ENCODE results near the gene RHD.
"Not testable (repeated sequence)": the region's sequence is repeated elsewhere in the genome, so short reads cannot be mapped to it uniquely, and the experiment has no call there.

RHD gene

GRCh38 chr1:25272238-25272637, at the start of gene RHD:
RHD (plus strand) TSS chr1:25272509; CDS start chr1:25272548, 39 bp downstream.
- DNase-seq, result not testable (repeated sequence)

- DNase-seq, result no peak
Measured at GRCh38 chr1:25222606-25223005, 49.7 kb upstream of the RHD start.

DNA sequence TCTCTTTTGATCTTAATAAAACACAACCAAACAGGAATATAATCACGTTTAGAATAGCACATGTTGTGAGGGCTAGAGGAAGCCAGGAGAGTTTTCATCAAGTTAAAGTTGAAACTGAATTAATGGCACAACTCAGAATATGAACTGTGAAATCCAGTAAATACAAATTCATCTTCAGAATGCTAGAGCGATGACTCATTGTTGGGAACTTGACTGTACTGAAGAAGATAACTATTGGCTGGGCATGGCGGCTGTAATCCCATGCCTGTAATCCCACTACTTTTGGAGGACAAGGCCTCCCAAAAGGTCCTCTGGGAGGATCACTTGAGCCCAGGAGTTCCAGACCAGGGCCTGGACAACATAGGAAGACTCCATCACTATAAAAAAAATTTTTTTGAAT, 48.8 kb upstream of the RHD start:
- DNase-seq, result no peak

DNA sequence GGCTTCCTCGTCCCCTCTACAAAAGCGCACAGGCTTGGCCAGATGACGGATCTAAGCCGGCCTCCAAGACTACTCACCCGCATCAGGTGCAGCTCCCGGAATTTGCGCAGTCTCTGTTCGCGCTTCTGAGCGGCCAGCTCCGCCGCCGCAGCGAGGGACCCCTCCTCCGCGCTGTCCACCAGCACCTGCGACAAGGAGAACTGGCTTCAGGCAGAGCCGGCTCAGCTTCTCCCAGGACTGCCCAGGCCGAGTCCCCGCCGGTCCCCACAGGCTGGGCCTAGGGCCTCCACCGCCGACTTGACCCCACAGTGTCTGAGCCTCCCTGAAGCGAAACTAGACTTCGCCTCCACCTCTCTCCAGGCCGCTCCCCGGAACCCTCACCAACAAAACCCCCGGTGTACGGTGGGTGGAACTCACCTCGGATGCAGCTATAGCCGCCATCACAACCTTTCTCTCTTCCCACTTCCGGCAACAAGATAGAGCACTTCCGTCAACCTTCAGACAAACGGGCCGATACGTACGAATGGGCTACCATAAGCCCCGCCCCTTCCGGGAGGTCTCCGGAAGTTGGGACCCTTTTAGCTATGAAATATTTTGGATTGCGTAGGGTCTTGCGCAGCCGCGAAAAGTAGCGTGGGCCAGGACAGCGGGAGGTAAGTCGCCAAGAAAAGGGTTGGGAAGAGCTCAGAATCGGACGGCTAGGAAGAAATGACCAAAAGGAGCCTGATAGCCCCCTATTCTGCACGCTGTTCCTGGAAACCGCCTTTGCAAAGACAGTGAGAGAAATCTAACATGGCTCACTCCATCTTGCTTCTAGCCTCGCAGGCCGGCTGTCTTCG, 40.1 kb upstream of the RHD start, which contains the start of gene SYF2:
Gene SYF2, minus strand, starts transcription at position 476 of the 839 bp plus-strand sequence. Its CDS starts 35 bp downstream, at position 441.
- DNase-seq, result peak; percentile 91

- peak; percentile 62 for DNase-seq
Measured at GRCh38 chr1:25232866-25233784, 39.2 kb upstream of the RHD start.

- not testable (repeated sequence) for DNase-seq
Measured at GRCh38 chr1:25235411-25235810, 36.9 kb upstream of the RHD start.

DNA sequence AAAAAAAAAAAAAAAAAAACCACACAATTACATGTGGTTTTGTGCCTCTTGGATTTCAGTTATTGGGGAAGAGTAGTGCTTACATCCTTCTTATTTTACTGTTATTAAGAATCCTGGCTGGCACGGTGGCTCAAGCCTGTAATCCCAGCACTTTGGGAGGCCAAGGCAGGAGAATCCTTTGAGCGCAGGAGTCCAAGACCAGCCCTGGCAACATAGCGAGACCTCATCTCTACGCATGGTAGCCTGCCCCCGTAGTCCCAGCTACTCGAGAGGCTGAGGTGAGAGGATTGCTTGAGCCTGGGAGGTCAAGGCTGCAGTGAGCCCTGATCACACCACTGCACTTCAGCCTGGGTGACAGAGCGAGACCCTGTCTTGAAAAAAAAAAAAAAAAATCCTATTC, 36.0 kb upstream of the RHD start:
- DNase-seq, result not testable (repeated sequence)

GRCh38 chr1:25238046-25238445, 34.3 kb upstream of the RHD start:
- DNase-seq, result no peak

- DNase-seq, result peak; percentile 91
Measured at GRCh38 chr1:25239681-25240541, 32.4 kb upstream of the RHD start.

- DNase-seq, result no peak
Measured at GRCh38 chr1:25243907-25244306, 28.4 kb upstream of the RHD start.

DNA sequence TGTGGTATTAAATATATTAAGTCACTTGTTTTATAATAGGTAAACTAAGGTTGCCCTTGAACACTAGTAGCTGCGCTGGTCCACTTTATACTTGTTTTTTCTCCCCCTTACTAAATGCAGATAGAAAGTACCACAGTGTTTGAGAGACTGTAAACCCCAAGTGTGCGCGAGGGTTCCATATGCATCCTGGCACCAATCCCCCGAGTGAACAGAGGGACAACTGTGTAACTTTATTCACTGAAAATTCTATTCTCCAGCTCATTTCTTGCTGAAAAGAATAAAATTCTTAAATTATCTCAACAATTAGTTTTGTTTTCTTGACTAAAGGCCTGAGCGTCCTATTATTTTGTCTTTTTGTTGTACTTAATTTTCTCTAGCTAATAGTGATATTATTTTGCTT, 26.9 kb upstream of the RHD start:
- no peak for DNase-seq

DNA sequence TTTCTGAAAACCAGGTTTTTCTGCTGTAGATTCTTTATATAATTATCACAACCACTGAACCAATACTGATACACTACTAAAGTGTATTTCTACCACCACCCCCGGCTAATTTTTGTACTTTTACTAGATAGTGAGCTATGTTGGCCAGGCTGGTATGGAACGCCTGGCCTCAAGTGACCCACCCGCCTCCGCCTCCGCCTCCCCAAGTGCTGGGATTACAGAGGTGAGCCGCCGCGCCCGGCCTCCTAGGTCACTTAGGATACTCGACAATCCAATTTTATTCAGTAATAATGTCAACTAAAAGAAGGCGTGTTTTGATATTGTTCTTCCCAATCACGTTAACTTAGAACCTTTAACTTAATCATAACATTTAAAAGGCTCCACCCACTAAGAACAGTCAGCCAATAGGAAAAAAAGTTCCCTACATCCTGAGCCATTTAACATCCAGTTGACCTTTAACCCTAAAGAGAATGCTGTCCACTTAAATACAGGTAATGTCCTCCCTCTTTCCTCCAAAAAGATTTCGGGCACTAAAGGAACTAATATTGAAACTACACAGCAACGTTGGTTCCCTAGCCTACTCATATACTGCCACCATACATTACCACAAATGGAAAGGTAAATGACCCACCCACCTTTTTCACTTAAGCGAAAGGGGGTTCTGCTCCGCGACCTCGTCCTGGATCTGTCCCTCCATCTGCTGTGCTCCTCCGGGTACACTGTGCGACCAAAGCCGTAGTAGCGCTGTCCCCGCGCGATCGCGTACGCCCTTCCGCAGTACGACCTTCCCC, 26.3 kb upstream of the RHD start:
- DNase-seq, result no peak

GRCh38 chr1:25246600-25247023, 25.7 kb upstream of the RHD start:
- no peak for DNase-seq

DNA sequence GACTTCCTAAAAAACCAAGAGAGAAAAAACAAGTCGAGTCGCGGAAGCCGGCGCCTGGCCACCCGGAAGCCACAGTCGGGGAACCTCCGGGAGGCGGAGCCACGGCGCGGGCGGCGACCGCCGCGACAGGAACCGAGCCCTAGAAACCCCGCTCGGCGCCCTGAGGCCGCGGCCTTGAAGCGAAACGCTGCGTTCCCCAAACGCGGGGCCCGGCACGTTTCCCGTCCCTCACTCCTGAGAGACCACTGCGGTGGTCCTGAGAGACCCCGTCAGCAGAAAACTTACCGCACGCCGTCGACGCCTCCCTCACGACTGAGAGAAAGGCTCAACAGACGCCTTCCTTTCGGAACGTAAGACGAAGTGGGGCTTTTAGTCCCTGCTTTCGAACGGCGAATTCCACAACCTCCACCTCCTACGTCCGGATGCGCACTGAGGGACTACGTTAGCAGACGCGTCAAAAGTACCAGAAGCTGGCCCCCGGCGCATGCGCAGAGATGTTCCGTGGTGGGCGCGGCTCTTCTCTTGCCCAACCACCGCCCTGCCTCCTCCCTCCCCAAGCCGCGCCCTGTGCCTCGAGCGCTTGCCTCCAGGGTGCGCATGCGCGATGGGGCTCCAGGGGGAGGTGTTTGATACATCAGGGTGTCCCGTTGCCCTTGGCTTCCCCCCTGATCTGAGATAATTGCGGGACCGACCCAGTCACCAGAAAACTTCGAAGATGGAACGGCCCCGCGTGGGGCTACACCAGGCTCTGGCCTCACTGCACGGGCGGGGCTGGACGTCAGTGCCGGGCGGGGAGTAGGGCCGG, 25.1 kb upstream of the RHD start, which contains the start of gene RSRP1:
Gene RSRP1, minus strand, starts transcription at position 431 of the 805 bp plus-strand sequence. CDS start 491 bp downstream, outside the sequence.
- peak; percentile 99 for DNase-seq

DNA sequence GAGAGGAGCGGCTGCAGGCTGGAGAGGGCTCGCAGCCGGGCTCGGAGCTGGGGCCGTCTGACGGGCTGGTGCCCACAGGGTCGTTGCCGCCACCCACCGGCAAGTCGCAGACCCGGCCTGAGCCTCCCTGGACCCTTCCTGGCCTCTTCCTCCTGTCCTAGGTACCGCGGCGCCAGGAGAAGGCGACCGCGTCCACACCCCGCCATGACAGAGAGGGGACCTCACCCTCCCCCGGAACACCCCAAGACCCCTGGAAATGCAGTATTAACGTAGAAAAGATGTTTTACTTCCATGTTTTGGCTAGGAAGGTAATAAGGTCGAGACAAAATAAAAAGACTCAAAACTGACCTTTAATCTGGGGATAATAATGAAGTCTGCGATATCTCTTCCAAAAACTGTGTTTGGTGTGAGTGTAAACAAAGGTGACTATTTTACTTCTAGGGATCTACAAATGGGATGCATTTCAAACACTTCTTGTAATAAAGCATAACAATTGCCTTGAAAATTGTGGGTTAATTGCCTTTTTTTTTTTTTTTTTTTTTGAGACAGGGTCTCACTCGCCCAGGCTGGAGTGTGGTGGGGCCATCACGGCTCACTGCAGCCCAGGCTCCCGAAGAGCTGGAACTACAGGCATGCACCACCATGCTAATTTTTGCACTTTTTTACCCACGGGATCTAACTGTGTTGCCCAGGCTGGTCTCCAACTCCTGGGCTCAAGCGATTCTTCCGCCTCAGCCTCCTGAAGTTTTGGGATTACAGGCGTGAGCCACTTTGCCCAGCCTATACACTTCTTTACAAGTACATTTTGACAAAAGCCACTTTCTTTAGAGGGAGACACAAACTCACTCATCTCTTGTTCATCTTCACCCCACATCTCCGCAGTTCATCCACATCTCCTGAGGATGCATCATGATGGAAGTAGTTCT, 24.2 kb upstream of the RHD start:
- DNase-seq, result no peak

DNA sequence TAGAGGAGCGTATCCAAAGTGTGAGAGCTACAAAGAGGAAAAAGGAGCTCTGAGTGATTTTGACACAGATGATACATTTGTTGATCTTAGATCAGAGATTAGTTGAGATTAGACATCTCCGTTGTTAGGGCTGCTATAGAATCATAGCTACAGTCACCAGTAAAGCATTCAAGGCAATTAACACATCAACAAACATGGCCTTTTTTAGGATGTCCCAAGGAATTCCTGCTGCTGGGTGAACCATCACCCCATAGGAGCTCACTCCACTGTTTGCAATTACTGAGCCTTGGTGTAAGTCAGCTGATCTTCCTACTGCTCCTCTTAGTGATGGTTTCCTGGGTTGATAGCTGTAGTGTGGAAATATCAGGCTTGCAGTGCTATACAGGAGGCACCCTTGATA, 18.4 kb upstream of the RHD start:
- no peak for DNase-seq

GRCh38 chr1:25255706-25256577, 16.4 kb upstream of the RHD start:
- no peak for DNase-seq

DNA sequence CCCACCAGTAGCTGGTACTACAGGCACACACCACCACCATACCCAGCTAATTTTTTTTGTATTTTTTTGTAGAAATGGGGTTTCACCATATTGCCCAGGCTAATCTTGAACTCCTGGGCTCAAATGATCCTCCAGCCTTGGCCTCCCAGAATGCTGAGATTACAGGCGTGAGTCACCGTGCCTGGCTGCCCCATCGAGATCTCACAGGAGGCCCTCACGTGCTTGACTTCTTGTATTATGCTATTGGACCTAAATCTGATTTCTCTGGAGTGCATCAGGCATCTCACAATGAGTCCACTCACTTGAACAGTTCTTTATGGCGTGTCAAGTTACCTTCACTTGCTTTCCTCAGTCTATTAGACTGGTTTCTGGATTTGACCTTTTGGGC, 15.7 kb upstream of the RHD start:
- no peak for DNase-seq

GRCh38 chr1:25257196-25257595, 15.1 kb upstream of the RHD start:
- no peak for DNase-seq

Data from midbrain (tissue), 1 donor.